Fibroblast of villous mesenchyme (primary cell): ENCODE data around the gene DGCR2. TPM values are rescaled to one million over a fixed set of nuclear protein-coding genes. Genes with fewer than 3 reads are reported as not detected.
"Not testable (repeated sequence)": the region's sequence is repeated elsewhere in the genome, so short reads cannot be mapped to it uniquely, and the experiment has no call there.

Experiments
- DNase-seq: peaks from one replicate; pipeline ENCODE4 v3.0.0-alpha.2; 2010; ENCODE audit warnings: low read depth
- H3K4me3 ChIP-seq: 2 replicates; pipeline ENCODE4 v1.5.1; 2011; ENCODE audit warnings: low read depth, mild to moderate bottlenecking, low read length
- CTCF ChIP-seq: IDR thresholded peaks from 2 replicates; pipeline ENCODE4 v1.5.1; 2012; ENCODE audit warnings: low read depth, mild to moderate bottlenecking, low read length; ENCODE audit not compliant: insufficient read depth
- total RNA-seq: library from RNA; depleted of rRNA; stranded (reverse); fragments of >200 nt; gene quantifications from 2 replicates; pipeline ENCODE4 v1.2.3, GENCODE V29; 2012

The DGCR2 gene
- total RNA-seq, 1 donor = 53.5 TPM

- not testable (repeated sequence) for DNase-seq, H3K4me3 ChIP-seq
Observed at GRCh38 chr22:19030889-19031252, 91.3 kb downstream of the DGCR2 start.

DNA sequence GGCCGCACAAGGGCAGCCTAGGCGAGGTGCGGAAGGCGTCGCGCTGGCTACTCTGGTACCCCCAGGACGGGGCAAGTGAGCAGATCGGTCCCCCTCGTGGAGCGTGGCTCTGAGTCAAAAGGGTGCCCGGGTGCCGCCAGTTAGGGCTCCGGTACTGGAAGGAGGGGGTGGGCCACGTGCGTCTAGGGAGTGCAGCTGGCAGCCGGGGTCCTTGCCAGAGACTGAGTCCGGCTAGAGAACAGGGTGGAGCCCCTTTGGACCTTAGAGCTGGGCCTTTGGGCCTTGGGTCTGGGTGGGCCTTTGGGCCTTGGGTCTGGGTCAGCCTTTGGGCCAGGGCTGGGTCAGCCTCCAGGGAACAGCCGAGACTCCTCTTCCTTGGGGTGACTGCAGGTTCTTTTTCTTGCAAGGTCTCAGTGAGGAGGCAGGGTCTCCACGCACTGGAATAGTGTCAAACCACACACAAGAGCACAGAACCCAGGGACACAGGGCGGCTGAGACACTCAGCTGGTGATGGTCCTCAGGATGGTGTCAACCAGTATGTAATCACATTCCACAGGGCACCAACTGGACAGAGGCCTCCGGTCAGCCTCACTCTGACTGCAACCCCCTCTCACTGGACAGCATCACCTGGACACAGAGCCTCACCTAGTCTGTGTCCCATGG lies 91.9 kb downstream of the DGCR2 start:
- not testable (repeated sequence) for DNase-seq, H3K4me3 ChIP-seq

DNA sequence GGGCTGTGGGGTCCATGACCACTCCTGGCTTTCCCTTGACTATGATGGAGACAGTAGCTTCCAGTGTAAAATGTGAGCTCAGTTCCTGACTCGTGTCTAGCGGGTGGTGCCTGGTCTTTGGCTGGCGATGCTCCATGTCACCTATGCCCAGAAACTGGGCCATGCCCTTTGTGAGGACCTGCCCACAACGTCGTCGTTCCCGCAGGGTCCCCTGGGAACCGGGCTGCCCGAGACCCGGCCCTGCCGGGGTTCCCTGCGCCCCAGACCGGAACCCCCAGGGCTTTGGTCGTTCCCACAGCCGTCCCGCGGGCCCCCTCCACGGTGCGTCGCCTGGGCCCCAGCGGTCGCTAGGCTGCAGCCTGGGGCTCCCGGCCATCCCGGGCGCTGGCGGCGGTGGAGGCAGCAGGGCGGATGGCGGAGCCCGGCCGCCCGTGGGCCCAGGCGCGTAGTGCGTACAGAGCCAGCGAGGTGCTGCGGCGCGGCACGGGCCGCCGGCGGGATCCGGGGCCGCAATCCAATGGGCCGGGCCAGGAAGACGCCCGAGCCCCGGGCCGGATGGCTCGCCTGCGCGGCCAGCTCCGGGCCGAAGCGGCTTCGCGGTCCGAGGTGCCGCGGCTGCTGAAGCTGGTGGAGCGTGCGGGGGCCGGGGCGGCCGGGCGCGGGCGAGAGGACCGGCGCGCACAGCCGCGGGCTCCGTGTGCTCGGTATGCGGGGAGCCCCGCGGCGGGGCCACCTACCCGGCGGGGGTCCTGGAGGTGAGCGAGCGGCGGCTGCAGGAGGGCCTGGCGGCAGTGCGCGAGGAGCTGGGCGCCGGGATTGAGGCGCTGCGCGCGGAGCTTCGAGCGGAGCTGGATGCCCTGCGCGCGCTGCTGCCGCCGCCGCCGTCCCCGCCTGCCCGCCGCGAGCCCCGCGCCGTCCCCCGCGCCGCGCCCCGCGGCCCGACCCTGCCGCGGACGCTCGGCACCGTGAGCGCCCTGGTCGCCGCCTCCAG lies 92.8 kb downstream of the DGCR2 start:
- DNase-seq, H3K4me3 ChIP-seq: not testable (repeated sequence)

GRCh38 chr22:19028060-19028455 lies 94.2 kb downstream of the DGCR2 start:
- H3K4me3 ChIP-seq, DNase-seq: not testable (repeated sequence)

DNA sequence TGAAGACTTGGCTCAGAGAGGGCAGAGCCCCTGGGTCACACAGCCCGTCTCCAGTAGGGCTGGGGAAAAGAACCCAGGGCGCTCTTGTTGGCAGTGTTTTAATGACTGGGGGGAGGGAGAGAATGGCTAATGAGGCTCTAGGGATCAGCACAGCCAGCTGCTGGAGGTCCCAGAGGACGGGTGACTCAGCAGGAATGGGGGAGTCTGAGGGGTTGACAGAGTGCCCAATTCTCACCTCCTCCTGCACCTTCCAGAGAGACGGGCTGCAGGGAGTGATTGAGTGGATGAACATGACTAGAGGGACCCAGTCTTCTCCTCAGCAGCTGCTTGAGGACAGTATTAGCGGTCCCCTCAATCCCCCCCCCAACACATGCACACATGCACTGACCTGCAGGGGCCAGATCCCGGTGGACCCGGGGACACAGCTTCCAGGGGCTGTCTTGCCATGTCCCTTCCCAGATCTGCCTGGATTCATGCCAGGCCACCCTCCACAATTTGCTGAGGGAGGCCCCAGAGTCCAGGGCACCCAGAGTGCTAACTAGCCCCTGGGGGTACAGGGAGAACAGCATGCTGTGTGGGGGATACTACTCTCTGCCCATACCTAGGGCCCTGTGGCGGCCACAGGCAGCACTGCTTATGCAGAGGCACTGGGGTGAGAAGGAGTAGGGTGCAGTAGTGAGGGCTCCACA lies 94.7 kb downstream of the DGCR2 start:
- not testable (repeated sequence) for H3K4me3 ChIP-seq, DNase-seq

DNA sequence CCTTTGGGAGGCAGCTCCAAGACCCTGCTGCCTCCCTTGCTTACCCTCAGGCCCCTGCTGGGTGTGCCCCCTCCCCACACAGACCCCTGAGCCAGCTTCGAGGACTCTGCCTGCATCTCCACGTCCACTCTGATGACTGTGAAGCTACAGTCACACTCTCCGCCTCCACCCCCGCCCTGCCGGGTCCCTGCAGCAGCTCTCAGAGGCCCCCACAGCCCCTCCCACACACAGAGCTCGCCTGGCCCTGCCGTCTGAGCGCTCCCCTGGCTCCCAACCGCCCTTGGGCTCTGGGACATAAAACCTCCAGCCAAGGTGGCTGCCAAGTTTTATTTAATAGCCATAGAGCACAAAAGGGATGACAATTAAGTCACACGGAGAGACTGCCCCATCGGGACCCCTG lies 96.1 kb downstream of the DGCR2 start:
- not testable (repeated sequence) for H3K4me3 ChIP-seq, DNase-seq

DNA sequence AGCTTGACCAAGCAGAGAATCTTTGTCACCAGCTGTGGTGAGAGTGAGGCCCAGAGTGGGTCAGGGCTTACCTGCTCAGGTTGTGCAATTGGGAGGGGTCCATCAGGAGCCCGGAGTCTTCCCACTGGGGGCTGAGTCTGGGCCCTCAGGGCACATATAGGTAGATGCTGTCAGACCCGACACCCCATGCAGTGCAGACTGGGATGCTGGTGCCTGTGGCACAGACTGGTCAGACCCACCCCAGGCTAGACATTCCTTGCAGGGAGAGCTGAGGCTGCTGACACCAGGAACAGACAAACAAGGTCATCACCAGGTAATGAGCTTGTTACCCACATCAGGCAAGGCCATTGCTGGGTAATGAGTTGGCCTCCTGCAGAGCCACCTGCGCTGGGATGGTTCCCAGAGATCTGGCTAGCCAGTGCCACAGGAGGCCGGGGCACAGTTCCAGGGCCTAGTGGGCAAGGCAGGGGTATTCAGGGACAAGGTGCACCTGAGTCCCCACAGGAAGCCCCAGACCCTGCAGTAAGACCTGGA lies 97.2 kb downstream of the DGCR2 start:
- DNase-seq, H3K4me3 ChIP-seq: not testable (repeated sequence)

DNA sequence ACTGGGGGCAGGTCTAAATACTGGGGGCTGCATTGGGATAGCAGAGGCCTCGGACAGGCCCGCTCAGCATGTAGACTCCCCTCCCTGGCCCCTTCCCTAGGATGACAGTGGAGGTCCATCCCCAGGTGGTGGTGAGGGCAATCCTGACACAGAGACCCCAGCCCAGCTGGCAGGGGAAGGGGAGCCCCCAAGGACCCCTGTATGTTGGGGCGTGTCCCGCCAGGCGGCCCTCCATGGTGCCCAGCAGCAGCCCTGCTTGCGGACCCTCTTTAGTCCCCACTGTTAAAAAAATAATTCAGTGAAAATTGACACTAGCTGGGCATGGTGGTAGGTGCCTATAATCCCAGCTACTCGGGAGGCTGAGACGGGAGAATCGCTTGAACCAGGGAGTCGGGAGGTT lies 98.3 kb downstream of the DGCR2 start:
- H3K4me3 ChIP-seq = not testable (repeated sequence)

GRCh38 chr22:19022755-19023154 lies 99.5 kb downstream of the DGCR2 start:
- H3K4me3 ChIP-seq = no peak overlapping the region
- TF ChIP-seq CTCF = no peak
- DNase-seq = no peak

More for the DNA sequence above, 98.3 kb downstream of the DGCR2 start:
- not testable (repeated sequence) for DNase-seq

DNA sequence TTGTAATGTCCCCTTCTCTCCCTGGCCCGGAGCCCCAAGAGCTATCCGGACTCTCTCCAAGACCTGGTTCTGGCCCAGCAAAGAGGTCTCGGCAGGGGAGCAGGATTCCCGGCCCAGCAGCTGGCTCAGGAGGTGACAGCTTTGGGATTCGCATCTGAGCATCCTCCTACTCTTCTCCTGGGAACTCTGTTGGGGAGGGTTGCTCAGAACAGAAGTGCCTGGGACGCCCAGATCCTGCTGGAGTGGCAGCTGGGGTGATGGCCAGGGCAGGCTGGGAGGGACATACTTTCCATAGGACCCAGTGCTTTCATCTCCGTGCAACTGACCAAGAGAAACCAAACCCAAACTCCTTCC lies 102.6 kb downstream of the DGCR2 start:
- no peak for TF ChIP-seq CTCF
- DNase-seq = no peak
- no peak overlapping the region for H3K4me3 ChIP-seq

- H3K4me3 ChIP-seq = no peak overlapping the region
- no peak for DNase-seq
- TF ChIP-seq CTCF = no peak
Observed at GRCh38 chr22:19019029-19019678, 103.1 kb downstream of the DGCR2 start.
